HG03469 (cell line): ENCODE results near the gene NELFB.

Experiments
- ATAC-seq: cut with Tn5 transposase; IDR thresholded peaks from one replicate; pipeline ENCODE4 v1.9.1; 2021; ENCODE audit warnings: mild to moderate bottlenecking, moderate library complexity, moderate number of reproducible peaks; ENCODE audit not compliant: unreplicated experiment

The NELFB gene

DNA sequence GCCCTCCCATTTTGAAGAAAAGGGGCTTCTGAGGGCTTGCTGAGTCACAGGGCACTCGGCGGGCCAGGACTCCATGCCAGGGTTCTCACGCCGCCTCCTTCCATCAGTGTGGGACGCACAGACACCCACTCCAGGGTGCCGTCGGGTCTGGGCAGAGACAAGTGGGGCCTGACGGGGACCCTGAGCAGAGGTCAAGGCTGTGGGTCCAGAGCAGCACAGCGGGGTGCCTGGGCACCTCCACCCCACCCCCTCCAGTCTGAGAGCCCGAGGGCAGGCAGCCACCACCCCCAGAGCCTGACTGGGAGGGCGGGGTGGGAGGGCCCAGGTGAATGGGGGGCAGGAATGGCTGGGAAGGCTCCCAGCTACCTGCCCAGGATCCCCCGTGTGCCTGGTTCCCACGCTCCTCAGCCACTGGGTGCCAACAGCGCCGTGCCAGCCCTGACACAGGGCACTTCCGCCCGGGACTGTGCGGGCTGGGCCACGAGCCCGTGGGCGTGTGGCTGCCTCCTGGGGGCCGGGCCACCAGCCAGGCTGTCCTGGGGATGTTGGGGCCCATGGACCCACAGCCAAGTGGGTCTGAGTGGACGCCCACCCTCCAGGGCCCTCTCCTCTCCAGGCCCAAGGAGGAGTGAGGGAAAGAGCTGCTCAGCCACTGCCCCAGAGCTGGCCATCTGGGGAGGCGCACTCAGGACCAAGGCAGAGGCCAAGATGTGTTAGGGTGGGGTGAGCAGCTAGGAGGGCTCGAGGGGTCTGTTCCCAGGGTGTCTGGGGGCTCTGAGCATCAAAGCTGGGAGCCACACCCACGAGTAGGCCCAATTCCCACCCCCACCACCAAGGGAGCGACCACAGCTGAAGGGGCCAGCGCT lies 57.1 kb downstream of the NELFB start:
- no peak for ATAC-seq

DNA sequence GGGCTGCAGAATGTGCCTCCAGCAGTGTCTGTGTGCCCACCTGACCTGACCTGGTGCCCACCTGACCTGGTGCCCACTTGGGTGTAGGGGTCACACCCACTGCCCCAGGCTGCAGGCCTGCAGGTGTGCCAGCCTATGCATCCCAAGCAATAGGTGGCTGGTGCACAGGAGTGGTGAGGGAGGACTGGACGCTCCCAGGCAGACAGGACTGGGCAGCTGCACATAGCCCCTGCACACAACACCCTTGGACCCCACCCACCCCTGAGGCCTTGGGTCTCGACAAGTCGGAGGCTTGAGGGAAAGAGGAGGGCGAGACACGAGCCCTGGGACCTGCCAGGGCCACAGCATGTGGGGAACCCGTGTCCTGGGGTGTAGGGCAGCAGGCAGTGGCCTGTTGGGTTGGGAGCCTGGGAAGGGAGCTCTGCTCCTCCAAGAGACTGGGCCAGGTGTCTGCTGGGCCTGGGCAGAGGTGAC lies 57.8 kb downstream of the NELFB start:
- ATAC-seq = no peak

DNA sequence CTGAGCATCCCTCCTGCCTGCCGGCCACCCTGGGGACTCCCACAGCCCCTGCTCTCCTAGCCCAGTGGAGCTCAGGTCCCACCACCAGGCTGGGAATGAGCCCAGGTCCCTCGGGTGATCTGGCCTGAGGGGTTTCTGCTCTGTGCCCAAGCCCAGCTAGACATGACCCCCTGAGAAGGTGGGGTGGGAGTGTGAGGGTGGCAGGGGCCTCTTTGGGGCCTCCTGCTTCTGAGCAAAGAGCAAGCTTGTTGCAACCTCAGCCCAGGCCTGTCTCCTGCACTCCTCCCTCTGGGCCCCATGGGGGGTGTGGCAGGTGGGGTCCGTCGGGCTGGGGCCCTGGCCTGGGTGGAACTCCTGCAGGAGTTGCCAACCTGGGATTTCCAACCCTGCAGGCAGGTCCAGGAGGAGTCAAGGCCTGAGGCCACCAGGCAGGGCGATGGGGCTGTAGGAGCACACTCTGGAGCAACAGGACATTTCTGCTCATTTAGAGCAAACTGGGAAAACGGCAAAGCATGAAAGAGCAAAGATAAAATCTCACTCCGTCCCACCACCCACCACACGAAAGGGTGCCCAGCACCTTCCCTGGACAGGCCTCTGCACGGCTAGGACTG lies 58.3 kb downstream of the NELFB start:
- ATAC-seq = no peak

DNA sequence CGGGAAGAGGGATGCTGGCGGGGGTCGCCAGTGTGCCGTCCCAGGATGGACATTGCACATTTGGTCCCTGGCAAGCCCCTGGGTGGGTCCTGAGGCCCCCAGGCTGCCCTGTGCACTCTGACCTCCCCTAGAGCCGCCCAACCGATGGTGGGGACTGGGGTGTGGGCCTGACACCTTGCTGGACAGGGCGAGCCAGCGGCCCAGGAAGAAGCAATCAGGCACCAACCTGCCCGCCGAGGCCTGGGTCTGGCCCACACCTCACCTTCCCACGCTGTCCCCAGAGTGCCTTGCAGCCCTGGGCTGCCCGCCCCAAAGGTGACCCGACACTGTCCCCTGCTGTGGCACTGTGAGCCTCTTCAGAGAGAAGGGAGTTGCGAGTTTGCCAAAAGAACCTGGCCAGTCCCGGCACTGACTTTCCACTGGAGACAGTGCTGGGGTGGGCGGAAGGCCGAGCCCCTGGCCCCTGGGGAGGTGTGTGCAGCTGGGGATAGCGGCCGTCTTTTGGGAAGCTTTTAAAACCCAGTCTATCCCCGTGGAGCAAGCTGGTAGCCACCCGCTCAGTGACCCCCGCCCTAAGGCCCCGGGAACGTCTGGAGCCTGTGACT lies 58.9 kb downstream of the NELFB start:
- no peak for ATAC-seq

DNA sequence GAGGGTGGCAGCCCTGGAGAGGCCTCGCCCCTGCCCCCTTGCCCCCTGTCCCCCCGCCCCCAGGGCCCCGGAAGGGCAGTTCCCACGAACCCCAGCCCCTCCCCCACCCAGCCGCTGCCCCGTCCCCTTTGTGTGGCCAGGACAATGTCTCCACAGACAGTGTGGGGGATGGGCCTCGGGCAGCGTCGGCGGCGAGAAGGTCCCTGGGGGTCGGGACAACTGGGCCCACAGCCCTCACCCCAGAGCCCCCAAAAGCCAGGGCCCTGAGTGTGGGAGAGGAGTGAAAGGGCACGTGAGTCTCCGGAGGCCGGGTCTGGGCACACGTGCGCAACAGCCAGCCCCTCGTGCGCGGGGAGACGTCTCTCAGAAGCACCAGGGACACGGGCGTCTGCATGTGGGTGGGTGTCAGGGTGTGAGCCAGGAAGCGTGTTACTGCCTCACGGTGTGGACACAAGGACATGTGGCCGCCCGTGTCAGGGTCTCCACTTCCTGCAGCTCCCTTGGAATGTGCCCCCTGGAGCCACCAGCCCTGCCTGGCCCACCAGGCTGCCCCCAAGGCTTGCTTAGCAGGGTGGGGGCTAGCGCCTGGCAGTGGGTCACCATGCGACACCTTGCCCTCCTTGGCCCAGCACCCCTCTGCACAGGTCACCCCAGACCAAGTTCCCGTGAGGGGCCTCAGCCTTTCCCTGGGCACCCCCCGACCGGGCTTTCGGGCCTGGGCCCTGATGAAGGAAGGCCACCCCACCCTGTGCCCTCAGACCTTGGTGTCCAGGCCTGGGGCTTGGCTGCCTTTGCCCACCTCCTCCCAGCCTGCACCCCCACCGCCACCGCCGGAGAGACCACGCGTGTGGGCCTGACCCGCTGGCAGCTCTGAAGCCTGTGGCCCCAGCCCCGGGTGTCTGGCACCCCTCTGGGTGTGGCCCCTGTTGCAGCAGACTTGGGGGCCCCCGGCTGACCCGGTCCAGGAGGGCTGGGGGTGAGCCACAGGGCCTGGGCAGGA lies 59.7 kb downstream of the NELFB start:
- no peak for ATAC-seq

DNA sequence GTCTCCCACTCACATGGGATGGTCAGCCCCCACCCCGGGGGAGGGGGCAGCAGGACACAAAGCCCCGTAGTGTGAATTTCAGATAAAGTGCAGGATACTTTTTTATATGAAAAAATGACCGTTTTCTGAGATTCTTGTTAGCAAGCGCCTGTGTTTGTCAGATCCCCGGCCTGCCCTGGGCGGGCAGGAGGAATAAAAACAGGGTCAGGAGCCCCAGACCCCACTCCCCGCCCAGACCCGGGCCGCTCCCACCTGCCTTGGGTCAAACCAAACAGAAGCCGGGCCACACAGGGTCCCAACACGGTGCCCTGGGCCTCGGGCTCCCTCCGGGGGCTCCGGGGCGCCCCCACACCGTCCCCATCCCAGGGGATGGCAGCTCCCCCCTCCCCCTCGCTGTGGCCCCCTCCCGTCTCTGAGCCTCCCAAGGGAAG lies 60.5 kb downstream of the NELFB start:
- no peak for ATAC-seq

DNA sequence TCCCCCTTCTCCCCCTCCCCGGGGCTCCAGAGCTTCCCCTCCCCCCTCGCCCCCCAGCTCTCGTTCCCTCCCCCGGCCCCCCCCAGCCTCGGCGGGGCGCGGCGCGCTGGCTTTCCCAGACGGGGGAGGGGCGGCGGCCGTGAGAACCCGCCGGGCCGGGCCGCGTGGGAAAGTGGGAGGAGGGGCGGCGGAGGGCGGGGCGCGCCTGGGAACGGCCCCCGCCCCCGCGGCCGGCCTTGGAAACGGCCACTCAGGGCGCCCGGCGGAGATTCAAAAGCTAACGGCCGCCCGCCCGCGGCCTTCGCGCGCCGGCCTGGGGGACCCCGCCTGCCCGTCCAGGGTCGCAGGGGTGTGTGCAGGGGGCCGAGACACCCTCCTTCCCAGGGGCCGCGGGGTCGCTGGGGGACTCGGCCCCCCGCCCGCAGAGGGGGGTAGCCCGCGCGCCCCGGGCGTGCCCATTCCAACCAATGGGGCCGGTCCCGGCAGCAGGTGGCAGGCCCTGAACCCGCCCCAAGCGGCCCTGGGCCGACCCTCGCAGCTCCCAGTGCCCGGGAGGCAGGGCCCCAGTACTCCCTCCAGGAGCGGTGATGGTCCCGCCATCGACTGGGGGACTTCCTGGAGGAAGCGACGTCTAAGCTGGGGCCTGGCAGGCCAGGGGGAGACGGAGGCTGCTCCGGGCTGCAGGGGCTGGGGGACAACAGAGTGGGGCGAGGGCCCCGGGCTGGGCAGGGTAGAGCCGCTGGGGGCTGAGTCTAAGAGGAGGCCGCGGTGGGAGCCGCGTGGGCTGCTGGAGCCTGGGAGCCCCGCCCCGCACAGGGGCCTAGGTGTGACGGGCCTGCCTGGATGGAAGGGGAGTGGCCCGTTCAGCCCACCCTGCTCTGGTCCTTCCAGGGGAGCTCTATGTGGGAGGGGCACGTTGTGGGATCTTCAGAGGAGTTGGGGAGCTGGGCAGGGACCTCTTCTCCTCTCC lies 61.2 kb downstream of the NELFB start:
- ATAC-seq = no peak

DNA sequence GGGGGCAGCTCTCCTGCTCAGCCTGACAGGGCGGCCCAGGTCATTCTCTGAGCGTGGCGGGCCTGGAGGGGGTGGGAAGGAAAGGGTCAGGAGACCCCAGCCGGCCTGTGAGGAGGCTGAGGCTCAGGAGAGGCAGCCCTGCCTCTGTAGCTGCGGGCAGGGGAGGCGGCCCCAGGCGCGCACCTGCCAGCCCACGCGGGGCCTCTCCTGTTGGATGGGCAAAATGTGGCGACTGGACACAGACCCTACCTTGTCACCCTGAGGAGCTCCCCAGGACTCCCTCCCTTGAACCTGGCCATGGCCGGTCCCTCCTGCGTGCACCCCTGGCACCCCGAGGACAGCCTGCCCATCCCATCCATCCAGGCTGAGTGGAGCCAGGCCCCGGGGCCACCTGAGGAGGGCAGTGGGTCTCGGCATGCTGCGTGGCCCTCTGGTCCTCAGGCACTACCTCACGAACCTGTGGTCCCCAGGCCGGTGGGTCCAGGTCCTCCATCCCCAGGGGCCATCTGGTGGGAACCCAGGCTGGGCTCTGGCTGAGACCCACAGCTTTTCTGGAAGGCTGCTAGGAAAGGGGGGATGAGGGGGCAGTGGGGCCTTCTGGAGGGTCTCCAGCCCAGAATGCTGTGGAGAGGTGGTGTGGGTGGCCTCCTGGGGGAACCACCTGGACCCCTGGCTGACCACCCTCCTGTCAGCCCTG lies 62.0 kb downstream of the NELFB start:
- no peak for ATAC-seq

DNA sequence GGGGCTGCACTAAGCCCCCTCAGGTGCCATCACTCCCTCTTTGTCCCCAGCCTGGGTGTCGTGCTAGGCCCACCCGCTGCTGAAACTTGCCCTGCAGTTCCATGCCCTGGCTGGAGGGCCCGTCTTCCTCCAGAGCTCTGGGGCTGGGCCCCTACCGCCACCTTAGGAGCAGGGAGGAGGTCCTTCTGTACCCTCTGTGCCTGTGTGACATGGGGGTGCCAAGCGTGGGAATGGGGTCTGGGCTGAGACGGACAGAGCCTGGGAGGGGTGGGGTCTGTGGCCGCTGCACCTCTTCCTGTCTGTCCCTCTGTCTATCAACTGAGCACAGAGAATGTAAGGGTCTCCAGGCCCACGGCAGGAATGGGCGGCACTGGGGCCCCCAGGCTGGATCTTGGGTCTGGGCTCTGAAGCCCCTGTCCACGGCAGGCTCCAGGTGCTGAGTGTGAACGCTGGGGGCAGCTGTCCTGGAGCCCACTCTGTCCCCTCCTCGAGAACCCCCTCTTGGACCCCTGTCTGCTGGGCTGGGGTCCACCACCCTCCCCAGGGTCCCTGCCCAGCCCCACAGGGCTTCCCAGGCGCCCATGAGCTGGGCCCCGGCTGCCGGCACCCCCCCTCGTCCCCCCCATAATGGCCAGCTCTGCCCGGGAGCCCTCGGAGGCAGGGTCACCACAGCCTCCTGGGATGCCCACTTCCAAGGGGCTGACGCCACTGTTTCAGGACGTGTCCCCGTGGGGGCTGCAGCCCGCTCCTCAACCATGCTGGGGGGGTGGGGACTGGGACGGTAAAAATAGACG lies 62.8 kb downstream of the NELFB start:
- ATAC-seq = no peak

DNA sequence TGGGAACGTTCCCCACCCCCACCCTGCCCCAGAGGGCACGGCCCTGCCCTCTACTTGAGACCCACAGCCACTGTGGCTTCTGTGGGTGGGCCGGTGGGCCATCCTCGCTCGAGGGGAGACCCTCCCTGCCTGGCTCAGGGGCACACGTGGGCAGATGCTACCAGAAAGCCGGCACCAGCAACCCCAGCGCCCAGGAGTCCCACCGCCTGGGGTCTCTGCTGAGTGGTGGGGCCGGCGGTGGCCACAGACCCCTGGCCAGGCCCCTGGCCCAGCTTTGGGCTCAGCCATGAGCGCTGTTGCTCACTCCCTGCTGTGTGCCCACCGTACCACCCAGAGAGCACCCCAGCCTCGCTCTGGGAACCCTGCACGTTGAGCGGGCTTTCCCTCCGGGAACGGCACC lies 63.5 kb downstream of the NELFB start:
- ATAC-seq = no peak

DNA sequence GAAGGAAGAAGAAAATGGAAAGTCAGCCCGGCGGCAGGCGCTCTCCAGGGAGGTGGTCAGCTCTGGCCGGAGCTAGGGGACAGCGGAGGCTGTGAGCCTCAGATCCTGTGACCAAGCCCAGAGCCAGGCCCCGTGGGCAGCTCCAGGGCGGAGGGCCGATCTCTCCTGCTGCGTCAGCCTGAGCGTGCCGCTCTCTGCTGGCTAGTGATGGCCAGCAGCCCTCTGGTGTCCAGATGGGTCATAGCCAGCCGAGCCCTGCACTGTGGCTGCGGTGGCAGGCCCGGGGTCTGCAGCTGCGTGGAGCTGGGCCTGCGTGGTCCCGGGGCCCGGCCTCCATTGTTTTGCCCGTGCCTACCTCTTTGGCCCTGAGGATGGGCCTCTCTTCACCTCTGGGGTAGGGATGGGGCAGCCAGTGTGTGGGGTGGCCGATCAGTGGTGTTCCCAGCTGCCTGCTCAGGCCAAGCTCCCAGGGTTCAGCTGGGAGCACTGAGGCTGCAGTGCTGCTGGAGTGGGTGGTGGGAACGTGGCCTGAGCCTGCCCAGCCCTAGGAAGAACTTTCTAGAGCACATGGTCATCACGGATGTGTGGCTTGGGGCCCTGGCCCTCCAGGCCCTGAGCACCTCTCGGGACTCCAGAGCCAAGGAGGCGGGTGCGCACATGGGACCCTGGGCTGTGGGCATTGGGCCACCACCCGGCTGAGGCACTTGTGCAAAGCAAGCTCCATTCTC lies 64.0 kb downstream of the NELFB start:
- ATAC-seq = no peak

DNA sequence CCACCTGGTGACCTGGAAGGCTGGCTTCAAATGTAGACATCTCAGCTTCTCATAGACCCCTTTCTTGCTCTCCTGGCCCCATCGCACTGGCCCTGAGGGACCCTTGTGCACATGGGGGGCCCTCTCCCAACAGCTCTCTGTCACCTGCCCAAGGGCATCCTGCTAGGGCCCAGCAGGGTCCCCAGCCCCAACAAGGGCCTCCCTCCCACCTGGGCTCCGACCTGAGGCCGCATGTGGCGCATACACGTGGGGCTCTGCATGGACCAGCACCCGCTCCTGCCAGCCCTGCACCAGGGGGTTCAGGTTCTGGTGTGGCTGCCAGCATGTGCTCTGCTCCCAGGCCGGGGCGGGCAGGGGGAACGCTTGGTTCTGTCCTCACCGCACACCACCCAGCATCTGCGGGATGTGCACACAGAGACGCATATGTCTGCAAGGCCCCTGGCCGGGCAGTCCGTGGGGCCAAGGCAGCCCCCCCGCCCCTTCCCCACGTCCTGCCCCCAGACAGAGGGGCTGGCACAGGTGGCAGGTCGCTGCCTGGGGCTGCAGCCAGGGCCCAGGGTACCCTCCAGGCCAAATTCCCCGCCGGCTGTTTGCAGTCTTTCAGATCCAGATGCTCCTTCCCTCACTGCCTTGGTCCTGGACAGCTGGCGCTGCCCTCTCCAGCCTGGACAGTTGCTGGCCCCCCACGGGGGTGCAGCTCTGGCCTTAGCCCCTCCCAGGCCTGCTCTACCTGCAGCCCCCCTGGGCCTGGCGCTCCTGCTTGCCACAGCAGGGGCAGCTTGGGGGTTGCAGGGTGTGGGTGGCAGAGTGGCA lies 64.8 kb downstream of the NELFB start:
- no peak for ATAC-seq

DNA sequence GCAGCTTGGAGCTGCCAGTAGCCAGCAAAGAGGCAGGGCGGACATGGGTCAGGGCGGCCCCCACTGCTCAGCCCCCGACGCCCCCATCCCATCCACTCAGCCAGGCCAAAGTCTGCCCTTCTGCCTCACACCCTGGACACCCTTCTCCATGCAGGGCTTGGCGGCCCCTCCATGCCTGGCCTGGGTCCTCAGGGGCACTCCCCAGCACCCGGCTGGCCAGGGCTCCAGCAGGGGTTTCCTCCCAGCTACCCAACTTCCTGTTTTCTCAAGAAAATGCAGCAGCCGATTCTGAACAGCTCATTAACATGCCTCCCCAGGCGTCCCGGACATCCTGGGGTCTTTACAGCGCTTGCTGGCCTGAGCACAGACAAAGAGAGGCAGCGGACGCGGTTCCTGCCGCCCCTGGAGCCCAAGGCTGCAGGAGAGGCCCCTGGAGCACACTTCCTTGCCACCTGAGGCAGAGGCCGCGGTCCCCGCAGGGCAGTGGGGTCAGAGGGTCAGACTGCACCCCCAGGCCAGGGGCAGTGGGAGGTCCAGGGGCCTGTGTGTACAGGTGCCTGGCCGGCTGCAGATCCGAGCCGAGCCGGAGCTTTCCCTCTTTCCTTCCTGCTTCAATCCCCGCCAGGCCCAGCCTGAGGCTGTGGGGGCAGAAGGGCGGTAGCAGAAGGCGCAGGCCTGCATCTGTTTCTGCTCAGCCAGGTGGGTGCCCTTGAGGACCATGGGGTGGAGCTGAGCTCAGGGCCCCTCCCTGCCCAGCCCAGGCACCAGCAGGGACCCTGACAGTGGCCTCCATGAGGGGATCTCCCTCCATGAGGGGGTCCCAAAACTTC lies 65.6 kb downstream of the NELFB start:
- ATAC-seq = no peak

DNA sequence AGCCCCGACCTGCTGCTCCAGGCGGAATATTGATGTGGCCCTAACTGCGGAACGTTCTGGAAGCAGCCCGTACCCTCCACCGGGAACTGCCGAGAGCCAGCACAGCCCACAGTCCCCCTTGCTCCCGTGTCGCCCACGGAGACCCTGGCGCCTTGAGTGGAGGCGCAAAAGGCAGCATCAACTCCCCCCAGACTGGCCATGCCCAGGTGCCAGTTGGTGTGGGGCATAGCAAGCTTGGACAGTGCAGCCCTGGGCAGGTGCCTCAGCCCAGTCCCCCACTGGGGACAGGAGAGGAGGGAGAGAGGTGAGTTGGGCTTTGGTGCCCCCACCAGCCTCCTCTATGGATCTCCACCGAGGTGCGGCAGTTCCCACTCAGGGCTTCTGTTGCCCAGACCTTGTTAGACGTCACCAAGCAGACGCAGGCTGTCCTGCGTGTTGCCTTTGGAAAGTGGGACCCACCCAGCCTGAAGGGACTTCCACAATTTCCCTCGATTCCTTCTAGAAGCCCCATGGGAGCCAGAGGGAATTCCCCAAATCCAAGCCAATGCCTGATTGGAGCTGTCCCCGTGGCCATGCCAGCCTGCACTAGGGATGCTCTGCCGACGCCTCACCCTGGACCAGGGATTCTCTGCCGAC lies 66.7 kb downstream of the NELFB start:
- no peak for ATAC-seq
